ENCODE measurements around the gene PLLP. TPM values are rescaled to one million over a fixed set of nuclear protein-coding genes. Genes with fewer than 3 reads are reported as not detected.

The PLLP gene
- total RNA-seq, 1 experiment from 2014 or later = 3.1 TPM

GRCh38 chr16:57209780-57210179 lies 74.7 kb downstream of the PLLP start (continued):
- TF ChIP-seq TCF7L2 (IDR thresholded peaks at IDR 0.05; ENCODE audit: borderline replicate concordance, extremely low read depth, insufficient read depth, insufficient read length) (no peak), CBX3 (IDR thresholded peaks at IDR 0.05; ENCODE audit: low read depth) (no peak), SRF (IDR thresholded peaks at IDR 0.05; ENCODE audit: low read depth) (no peak), POLR2A (IDR thresholded peaks at IDR 0.05; ENCODE audit: borderline replicate concordance, extremely low read depth, insufficient read depth, insufficient read length) (no peak), ELF1 (IDR thresholded peaks at IDR 0.05; ENCODE audit: borderline replicate concordance, low read depth) (no peak), YY1 (IDR thresholded peaks at IDR 0.05; ENCODE audit: extremely low read depth, insufficient replicate concordance, low read depth, low read length) (no peak)

- ATAC-seq = no peak
- ChIA-PET POLR2A (no interaction called here), RAD21 (ENCODE audit: low non-redundant PET in 1 of 2, low total read pairs in 2 of 2, uncharacterized antibody in 2 of 2, unreplicated experiment in 2 of 2) (no interaction called here)
Measured at GRCh38 chr16:57208926-57209325, 75.5 kb downstream of the PLLP start.

More at GRCh38 chr16:57208926-57209325, 75.5 kb downstream of the PLLP start:
- Histone ChIP-seq H2AFZ (ENCODE audit: low read depth, low read length, poor library complexity, severe bottlenecking) (no peak overlapping the region), H3K4me3 (replicated peaks in 1 of 2; ENCODE audit: low read depth in 1 of 2, low read length in 2 of 2) (no peak overlapping the region), H3K9ac (ENCODE audit: low read length) (no peak overlapping the region), H4K20me1 (ENCODE audit: insufficient read depth) (no peaks in the 10 kb centered on the region), H3K36me3 (ENCODE audit: control insufficient read depth in 1 of 2, insufficient read depth in 2 of 2, low read length in 2 of 2) (peaks cover 29 to 32% of the 10 kb centered on the region in 2 experiments), H3K27me3 (ENCODE audit: insufficient read depth, low read length) (no peaks in the 10 kb centered on the region), H3K9me2 (ENCODE audit: insufficient read depth) (no peaks in the 10 kb centered on the region), H3K4me2 (ENCODE audit: low read length) (no peak overlapping the region), H3K4me1 (ENCODE audit: control insufficient read depth in 1 of 2, insufficient read depth in 2 of 2, low read length in 2 of 2) (no peaks in the 10 kb centered on the region), H3K79me2 (ENCODE audit: insufficient read depth, low read length) (no peaks in the 10 kb centered on the region), H3K9me3 (ENCODE audit: control insufficient read depth in 1 of 2, insufficient read depth in 1 of 2, low read depth in 1 of 2, low read length in 2 of 2) (no peaks in the 10 kb centered on the region), H3K27ac (ENCODE audit: low read depth, low read length) (no peak overlapping the region)
- intact Hi-C loops (cut with micrococcal nuclease) = no loop called here
- no TSS peak for BruUV-seq (replicated peaks)
- DNase-seq (ENCODE audit: low read depth, low spot score) = no peak
- TF ChIP-seq REST (IDR thresholded peaks at IDR 0.05; ENCODE audit: low read depth) = no peak
- no peak for TF ChIP-seq SIN3A (IDR thresholded peaks at IDR 0.05; ENCODE audit: low read depth)
- TF ChIP-seq ZFX (IDR thresholded peaks at IDR 0.05) = no peak
- no peak for TF ChIP-seq SP1 (IDR thresholded peaks at IDR 0.05; ENCODE audit: low read depth)
- TF ChIP-seq YY1 (IDR thresholded peaks at IDR 0.05; ENCODE audit: extremely low read depth, insufficient replicate concordance, low read depth, low read length) = no peak
- TF ChIP-seq TCF7L2 (IDR thresholded peaks at IDR 0.05; ENCODE audit: borderline replicate concordance, extremely low read depth, insufficient read depth, insufficient read length) = no peak
- TF ChIP-seq CBX3 (IDR thresholded peaks at IDR 0.05; ENCODE audit: low read depth) = no peak
- no peak for TF ChIP-seq CEBPB (IDR thresholded peaks at IDR 0.05; ENCODE audit: low read depth)
- no peak for TF ChIP-seq EZH2 (IDR thresholded peaks at IDR 0.05)
- TF ChIP-seq MAX (IDR thresholded peaks at IDR 0.05) = no peak
- no peak for TF ChIP-seq SRF (IDR thresholded peaks at IDR 0.05; ENCODE audit: low read depth)
- TF ChIP-seq RAD21 (IDR thresholded peaks at IDR 0.05; ENCODE audit: low read depth) = no peak
- no peak for TF ChIP-seq JUND (IDR thresholded peaks at IDR 0.05)
- TF ChIP-seq POLR2AphosphoS5 (IDR thresholded peaks at IDR 0.05; ENCODE audit: low read depth, low read length) = no peak
- CTCF ChIA-PET = no interaction called here
